Measurements from ENCODE around the gene MRTFA.
"Not testable (repeated sequence)": the region's sequence is repeated elsewhere in the genome, so short reads cannot be mapped to it uniquely, and the experiment has no call there.

Gene MRTFA
- total RNA-seq, result 71.0 to 101 (median 86.3) reads per million in 4 donors

GRCh38 chr22:40636380-40637182, at the start of gene MRTFA:
Gene MRTFA, minus strand, starts transcription at chr22:40636719.
- DNase-seq, result peak; percentile 99 to 100 (median 99)

GRCh38 chr22:40685406-40685805, 48.9 kb upstream of the MRTFA start:
- peak in 1 of 5 donors; percentile 27 for DNase-seq

GRCh38 chr22:40684728-40685127, 48.2 kb upstream of the MRTFA start:
- DNase-seq, result no peak

- no peak for DNase-seq
Observed at GRCh38 chr22:40681451-40681850, 44.9 kb upstream of the MRTFA start.

GRCh38 chr22:40680819-40681183, 44.3 kb upstream of the MRTFA start:
- no peak for DNase-seq

- DNase-seq, result no peak
Observed at GRCh38 chr22:40679964-40680818, 43.7 kb upstream of the MRTFA start.

- DNase-seq, result no peak
Observed at GRCh38 chr22:40679249-40679963, 42.9 kb upstream of the MRTFA start, which contains the start of gene MCHR1. Gene MCHR1, plus strand, starts transcription at chr22:40679484. Its CDS starts 169 bp downstream, at chr22:40679653.

GRCh38 chr22:40678493-40679248, 42.2 kb upstream of the MRTFA start:
- no peak for DNase-seq

- DNase-seq, result no peak
Observed at GRCh38 chr22:40676644-40677043, 40.1 kb upstream of the MRTFA start.

- DNase-seq, result not testable (repeated sequence)
Observed at GRCh38 chr22:40676166-40676565, 39.6 kb upstream of the MRTFA start.

- DNase-seq, result no peak
Observed at GRCh38 chr22:40674274-40674673, 37.8 kb upstream of the MRTFA start.

- no peak for DNase-seq
Observed at GRCh38 chr22:40673017-40673416, 36.5 kb upstream of the MRTFA start.

GRCh38 chr22:40671796-40672360, 35.4 kb upstream of the MRTFA start:
- DNase-seq, result no peak

- DNase-seq, result no peak
Observed at GRCh38 chr22:40671369-40671768, 34.9 kb upstream of the MRTFA start.

GRCh38 chr22:40670058-40670457, 33.5 kb upstream of the MRTFA start:
- DNase-seq, result no peak

GRCh38 chr22:40668611-40669411, 32.3 kb upstream of the MRTFA start:
- DNase-seq, result peak in 1 of 5 donors; percentile 74

- DNase-seq, result no peak
Observed at GRCh38 chr22:40666151-40666848, 29.8 kb upstream of the MRTFA start.

GRCh38 chr22:40665312-40665711, 28.8 kb upstream of the MRTFA start:
- DNase-seq, result no peak

GRCh38 chr22:40661671-40662070, 25.2 kb upstream of the MRTFA start:
- no peak for DNase-seq

GRCh38 chr22:40660730-40661129, 24.2 kb upstream of the MRTFA start:
- DNase-seq, result no peak
